Urothelium cell line (cell line): ENCODE measurements around the gene ZSWIM6.
"Not testable (repeated sequence)": the region's sequence is repeated elsewhere in the genome, so short reads cannot be mapped to it uniquely, and the experiment has no call there.

Experiments
- DNase-seq: peaks from one replicate; pipeline ENCODE4 v3.0.0; 2011; ENCODE audit warnings: low spot score, mixed read lengths
- FAIRE-seq: peaks from 2 replicates; lab custom pipeline; 2011; peaks lifted over from hg19 to GRCh38; lab: Jason Lieb, UNC

The ZSWIM6 gene

GRCh38 chr5:61402970-61403900 lies 71.2 kb downstream of the ZSWIM6 start:
- no peak for FAIRE-seq
- DNase-seq, result no peak

- FAIRE-seq, result no peak
Observed at GRCh38 chr5:61405511-61406295, 73.6 kb downstream of the ZSWIM6 start.

GRCh38 chr5:61406497-61406896 lies 74.4 kb downstream of the ZSWIM6 start:
- not testable (repeated sequence) for FAIRE-seq, DNase-seq

More at GRCh38 chr5:61405511-61406295, 73.6 kb downstream of the ZSWIM6 start:
- no peak for DNase-seq

- no peak for FAIRE-seq
- DNase-seq, result no peak
Observed at GRCh38 chr5:61407706-61408270, 75.7 kb downstream of the ZSWIM6 start.

- peak; percentile 53 for FAIRE-seq
- DNase-seq, result peak; percentile 98
Observed at GRCh38 chr5:61408476-61409168, 76.6 kb downstream of the ZSWIM6 start.

GRCh38 chr5:61409568-61409967 lies 77.5 kb downstream of the ZSWIM6 start:
- FAIRE-seq, result no peak

GRCh38 chr5:61410811-61411210 lies 78.8 kb downstream of the ZSWIM6 start:
- DNase-seq, result no peak
- no peak for FAIRE-seq

More at GRCh38 chr5:61409568-61409967, 77.5 kb downstream of the ZSWIM6 start:
- peak; percentile 68 for DNase-seq

GRCh38 chr5:61412361-61412760 lies 80.3 kb downstream of the ZSWIM6 start:
- DNase-seq, result no peak
- no peak for FAIRE-seq

- FAIRE-seq, DNase-seq: not testable (repeated sequence)
Observed at GRCh38 chr5:61413205-61413604, 81.1 kb downstream of the ZSWIM6 start.

- DNase-seq (no peak), FAIRE-seq (no peak)
Observed at GRCh38 chr5:61414806-61415205, 82.7 kb downstream of the ZSWIM6 start.

- FAIRE-seq (no peak), DNase-seq (no peak)
Observed at GRCh38 chr5:61416010-61416409, 84.0 kb downstream of the ZSWIM6 start.

GRCh38 chr5:61416420-61416819 lies 84.4 kb downstream of the ZSWIM6 start:
- DNase-seq, result no peak
- FAIRE-seq, result no peak

GRCh38 chr5:61417340-61417739 lies 85.3 kb downstream of the ZSWIM6 start:
- DNase-seq, result no peak
- no peak for FAIRE-seq

- no peak for DNase-seq
- FAIRE-seq, result no peak
Observed at GRCh38 chr5:61417851-61418250, 85.8 kb downstream of the ZSWIM6 start.

GRCh38 chr5:61419106-61419505 lies 87.0 kb downstream of the ZSWIM6 start:
- FAIRE-seq, result no peak
- no peak for DNase-seq

GRCh38 chr5:61420016-61420415 lies 88.0 kb downstream of the ZSWIM6 start:
- DNase-seq (no peak), FAIRE-seq (no peak)

GRCh38 chr5:61421262-61421661 lies 89.2 kb downstream of the ZSWIM6 start:
- DNase-seq, FAIRE-seq: not testable (repeated sequence)

- DNase-seq (no peak), FAIRE-seq (no peak)
Observed at GRCh38 chr5:61423487-61424145, 91.6 kb downstream of the ZSWIM6 start.

GRCh38 chr5:61425918-61426317 lies 93.9 kb downstream of the ZSWIM6 start:
- DNase-seq (no peak), FAIRE-seq (no peak)

GRCh38 chr5:61429906-61430305 lies 97.8 kb downstream of the ZSWIM6 start:
- DNase-seq (no peak), FAIRE-seq (no peak)
